Thyroid gland (tissue), 4 donors: ENCODE results near the gene GRM7.

Experiments used
- CTCF ChIP-seq, 6 experiments: fragments of 200-600 bp in 3 of 6; fragments of 450-650 bp in 3 of 6; sonication (generic) in 3 of 6; IDR thresholded peaks; one replicate each; pipeline ENCODE4 v1.5.1; 2016 to 2019; ENCODE audit warnings: antibody characterized with exemption in 6 of 6, mild to moderate bottlenecking in 2 of 6, inconsistent platforms in 1 of 6, moderate library complexity in 1 of 6
- POLR2A ChIP-seq, 2 donors: fragments of 450-650 bp; IDR thresholded peaks; one replicate each; pipeline ENCODE4 v1.6.1; 2017; ENCODE audit warnings: antibody characterized with exemption in 2 of 2, mild to moderate bottlenecking in 2 of 2, moderate library complexity in 1 of 2

GRCh38 chr3:7687428-7688147 lies 826.7 kb downstream of the GRM7 start:
- TF ChIP-seq CTCF (IDR thresholded peaks at IDR 0.05) (no peak), POLR2A (IDR thresholded peaks at IDR 0.05) (no peak)
